GM21737 (cell line): ENCODE data around the gene GALNT18.

Experiments used
- ATAC-seq: cut with Tn5 transposase; IDR thresholded peaks from one replicate; pipeline ENCODE4 v1.9.1; 2021; ENCODE audit warnings: mild to moderate bottlenecking, moderate library complexity; ENCODE audit not compliant: unreplicated experiment

GALNT18 gene

GRCh38 chr11:11416502-11416901 lies 205.3 kb downstream of the GALNT18 start:
- no peak for ATAC-seq

- no peak for ATAC-seq
These were observed 205.9 kb downstream of the GALNT18 start for GRCh38 chr11:11415901-11416300.

- ATAC-seq = no peak
These were observed 206.8 kb downstream of the GALNT18 start for GRCh38 chr11:11414996-11415395.

DNA sequence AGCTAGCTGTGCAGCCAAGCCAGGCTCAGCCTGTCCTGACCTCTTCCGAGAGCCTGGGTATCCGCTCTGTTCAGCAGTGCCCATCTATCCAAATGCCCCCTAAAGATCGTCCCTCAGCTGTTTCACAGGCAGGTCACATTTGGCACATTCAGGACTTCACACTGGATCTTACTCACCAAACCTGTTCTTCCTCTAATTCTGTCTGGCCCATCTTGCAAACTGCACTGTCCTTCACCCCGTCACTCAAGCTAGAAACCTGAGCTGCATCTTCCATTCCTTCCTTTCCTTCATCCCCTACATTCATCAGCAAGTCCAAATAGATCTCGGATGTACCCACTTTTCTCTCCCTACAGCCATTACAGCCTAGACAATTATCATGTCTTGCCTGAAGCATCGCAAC lies 208.0 kb downstream of the GALNT18 start:
- no peak for ATAC-seq

DNA sequence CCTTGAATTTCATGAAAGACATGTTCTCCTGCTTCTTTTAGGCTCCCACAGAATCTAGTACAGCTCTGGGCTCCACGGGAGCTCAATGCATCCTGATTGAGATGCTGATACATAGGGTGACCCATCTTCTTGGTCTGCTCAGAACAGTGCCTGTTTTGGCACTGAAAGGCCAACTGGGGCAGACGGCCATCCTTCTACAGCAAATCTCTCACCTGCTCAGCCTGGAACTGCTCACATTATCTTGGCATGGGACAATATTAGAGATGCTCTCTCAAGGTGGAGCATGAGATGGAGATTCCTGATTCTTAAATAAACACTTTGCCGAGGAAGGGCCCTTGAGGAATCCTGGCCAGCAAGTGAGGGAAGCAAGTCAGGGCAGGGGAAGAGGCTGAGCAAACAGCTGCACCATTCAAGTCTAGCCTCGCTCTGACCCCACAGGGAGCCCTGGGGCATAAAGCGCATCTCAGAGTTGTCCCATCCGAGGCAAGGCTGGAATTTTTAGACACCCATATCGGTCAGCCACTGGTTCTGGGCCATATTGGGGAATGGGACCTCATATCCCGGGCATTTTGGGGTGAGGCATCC lies 210.3 kb downstream of the GALNT18 start:
- ATAC-seq = no peak

GRCh38 chr11:11409901-11410300 lies 211.9 kb downstream of the GALNT18 start:
- ATAC-seq = no peak

DNA sequence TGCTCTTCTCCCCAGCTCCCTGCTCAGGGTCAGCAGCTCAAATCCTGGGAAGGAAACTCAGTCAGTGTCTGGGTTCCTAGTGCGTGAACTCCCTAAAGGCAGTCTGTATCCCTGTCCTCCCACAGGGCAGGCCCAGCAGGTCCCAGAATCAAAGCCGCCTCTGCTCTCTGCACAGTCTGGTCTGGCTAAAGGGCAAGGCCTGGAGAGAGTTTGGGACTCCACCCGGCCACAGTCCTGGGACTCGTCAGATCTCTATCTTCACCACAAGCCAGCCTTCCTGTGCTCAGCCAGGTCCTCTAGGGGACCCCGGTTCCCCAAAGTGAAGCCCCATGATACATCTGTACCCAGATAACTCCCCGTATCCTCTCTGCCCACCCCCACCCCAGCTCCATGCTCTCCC lies 212.6 kb downstream of the GALNT18 start:
- no peak for ATAC-seq

DNA sequence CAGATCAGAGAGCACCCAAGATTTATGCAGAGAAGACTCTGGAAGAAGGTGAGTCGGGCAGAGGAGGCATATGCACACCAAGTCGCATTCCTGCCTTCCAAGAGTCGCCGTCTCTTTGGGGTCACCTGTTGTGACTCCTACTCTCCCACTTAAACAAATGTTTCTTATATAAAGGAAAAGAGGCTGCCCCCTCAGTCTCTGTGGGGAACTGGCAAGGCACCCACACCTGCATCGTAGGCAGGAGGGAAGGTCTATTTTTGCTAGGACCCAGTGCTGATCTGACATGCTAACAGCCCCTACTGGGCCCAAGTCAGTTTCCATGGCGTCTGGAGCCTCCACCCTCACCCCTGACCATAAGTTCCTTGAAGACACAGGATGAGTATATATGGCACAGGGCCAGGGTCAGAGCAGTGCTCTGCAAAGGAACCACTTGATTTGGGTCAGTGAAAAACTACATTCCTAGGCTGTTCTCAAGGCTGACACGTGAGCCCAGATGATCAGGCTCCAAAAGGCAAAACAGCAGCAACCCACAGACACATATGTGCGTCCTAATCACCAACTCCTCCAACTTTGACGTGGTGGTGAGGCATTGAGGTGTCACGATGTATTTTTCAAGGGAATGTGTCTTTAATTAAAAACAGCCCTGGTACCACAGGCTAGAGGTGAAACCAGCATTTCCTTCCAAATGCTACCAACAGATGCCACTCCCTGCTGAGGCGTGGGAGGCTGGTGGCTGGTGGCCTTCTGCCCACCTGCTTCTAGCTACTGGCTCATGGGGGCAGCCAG lies 213.2 kb downstream of the GALNT18 start:
- no peak for ATAC-seq

DNA sequence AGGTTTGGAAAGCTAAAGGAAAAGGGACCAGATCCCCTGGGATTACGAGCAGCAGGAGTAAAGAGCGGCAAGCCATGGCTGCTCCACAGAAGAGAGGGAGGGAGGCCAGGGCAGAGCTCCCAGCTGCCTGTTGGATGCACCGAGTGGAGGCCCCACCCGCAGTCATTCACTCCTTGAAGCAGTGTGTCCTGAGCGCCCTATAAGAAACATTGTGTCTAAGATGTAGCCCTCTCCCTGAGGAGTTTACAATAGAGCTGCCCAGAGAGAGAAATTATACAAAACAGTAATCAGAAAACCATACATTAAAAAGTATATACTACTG lies 214.1 kb downstream of the GALNT18 start:
- no peak for ATAC-seq

DNA sequence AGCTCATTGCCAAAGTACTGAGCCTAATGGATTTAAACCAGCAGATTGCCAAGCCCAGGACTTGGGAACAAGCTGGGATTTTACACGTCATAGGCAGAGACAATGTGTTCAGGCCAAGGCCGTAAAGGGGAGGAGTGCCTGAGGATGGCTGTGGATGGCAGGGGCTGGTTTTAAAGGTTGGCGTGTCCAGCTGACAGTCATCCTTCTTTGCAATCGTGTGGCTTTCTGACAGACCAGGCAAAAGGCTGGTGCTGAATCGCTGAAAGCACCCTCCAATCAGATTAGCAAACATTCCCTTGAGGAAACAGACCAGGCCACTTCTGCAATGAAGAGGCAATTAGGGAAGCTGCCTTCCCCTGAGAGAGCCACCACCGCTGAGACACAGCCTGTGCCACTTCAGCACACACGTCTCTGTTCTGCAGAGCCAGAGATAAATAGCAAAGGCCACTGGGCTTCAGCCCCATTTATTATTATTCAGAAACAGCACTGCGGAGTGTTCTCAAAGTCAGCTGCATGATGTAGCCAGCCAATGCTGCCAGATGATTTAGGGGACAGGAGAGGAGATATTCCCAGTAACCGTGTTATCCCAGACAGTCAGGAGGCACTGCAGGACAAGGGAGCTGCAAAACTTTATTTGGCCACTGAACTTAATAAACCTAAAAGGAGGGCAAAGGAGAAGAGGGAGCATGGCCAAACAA lies 214.6 kb downstream of the GALNT18 start:
- no peak for ATAC-seq

- no peak for ATAC-seq
These were observed 215.2 kb downstream of the GALNT18 start for GRCh38 chr11:11406652-11407051.

DNA sequence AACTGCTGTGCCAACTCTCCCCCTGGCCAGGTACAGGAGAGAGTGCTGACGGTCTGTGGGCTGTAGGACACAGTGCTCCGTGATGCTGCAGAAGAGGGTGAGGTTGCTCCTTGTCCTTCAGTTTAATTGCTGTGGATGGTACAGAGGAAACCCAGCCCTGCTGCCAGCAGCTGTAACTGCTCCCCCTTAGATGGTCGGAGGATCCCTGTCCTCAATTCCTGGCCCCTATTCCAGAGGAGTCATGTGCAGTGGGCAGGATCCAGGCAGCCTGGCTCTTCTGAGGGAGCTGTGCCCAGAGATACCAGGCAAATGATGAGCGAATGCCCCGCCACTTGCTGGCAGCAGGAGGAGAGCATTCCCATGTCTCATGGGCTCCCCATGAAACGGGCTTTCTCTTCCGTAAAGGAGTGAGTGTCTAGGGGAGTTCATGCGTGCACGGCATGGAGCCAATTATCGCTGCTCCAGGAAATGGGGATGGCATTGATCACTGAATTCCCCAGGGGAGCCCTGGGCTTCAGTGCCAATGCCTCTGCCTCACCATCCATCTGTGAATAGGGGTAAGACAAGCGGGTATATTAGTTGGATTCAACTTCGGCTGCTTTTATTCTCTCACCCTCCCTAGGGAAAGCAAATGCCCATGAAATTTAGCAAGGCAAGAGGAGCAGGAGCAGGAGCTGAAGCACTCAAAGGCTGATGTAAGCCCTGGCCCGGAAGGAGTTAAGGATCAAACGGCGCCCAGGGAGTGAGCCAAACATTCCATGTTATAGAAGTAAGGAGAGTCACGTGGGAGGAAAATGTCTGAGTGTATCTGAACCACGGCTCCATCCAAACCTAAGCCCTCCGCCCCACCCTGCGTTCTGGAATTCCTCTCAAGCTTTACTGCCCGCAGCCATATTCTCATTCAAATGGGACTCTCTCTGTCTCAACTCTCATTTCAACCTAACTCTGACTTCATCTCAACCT lies 217.8 kb downstream of the GALNT18 start:
- ATAC-seq = no peak

- ATAC-seq = no peak
These were observed 219.8 kb downstream of the GALNT18 start for GRCh38 chr11:11401960-11402535.

DNA sequence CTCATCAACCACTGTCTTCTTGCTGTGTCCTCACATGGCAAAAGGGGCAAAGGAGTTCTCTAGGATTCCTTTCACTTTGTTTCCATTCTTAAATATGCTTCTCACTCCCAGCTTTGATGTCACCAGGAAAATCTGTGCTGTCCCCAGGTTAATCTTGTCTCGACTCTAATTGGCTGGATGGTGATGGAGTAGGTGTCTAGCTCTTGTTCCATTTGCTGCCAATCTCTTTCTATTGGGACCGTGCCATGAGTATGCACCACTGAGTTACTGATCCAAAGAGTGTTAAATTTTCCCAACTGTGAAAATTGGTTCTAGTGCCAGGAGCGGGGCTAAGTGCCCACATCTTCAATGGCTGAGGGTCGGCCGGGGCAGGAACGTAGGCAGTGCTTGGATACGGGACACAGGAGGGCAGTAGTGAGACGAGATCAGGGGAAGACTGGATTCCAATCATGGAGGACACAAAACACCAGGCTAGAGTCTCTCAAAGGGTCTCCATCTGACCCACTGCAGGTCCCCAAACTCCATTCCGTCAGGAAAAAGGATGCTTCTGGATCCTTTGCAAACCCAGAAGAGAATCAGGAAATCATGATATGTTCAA lies 221.1 kb downstream of the GALNT18 start:
- ATAC-seq = no peak

DNA sequence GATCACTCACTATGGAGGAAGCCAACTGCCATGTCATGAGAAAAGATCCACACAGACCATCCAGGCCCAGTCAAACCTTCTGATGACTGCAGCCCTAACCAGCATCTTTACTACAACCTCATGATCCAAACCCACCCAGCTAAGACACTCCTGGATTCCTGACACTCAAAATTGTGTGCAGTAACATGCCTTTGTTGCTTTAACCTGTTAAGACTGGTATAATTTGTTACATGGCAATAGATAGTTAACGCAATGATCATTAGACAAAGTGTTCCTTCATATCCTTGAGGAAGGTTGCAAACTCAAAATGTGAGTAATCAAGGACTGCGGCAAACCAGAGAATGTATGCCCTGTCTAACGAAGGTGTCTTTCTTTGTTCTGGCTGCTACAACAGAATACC lies 221.7 kb downstream of the GALNT18 start:
- ATAC-seq = no peak

- no peak for ATAC-seq
These were observed 224.0 kb downstream of the GALNT18 start for GRCh38 chr11:11397781-11398180.

DNA sequence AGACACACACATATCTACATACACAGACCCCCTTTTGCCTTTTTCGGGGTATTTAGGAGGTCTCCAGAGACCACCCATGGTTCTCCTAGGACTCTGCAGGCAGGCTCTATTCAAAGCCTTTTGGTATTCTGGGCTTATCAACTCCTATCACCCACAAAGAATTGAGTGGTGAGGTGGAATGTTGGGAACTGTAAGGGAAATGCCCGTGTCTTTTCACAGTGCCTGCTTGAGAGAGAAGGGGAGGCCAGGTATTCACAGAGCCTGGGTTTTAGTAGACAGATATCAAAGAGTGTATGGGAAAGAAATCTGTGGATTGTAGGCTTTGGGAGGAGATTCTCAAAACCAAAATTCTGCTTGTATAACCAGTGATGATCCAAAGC lies 224.8 kb downstream of the GALNT18 start:
- no peak for ATAC-seq

DNA sequence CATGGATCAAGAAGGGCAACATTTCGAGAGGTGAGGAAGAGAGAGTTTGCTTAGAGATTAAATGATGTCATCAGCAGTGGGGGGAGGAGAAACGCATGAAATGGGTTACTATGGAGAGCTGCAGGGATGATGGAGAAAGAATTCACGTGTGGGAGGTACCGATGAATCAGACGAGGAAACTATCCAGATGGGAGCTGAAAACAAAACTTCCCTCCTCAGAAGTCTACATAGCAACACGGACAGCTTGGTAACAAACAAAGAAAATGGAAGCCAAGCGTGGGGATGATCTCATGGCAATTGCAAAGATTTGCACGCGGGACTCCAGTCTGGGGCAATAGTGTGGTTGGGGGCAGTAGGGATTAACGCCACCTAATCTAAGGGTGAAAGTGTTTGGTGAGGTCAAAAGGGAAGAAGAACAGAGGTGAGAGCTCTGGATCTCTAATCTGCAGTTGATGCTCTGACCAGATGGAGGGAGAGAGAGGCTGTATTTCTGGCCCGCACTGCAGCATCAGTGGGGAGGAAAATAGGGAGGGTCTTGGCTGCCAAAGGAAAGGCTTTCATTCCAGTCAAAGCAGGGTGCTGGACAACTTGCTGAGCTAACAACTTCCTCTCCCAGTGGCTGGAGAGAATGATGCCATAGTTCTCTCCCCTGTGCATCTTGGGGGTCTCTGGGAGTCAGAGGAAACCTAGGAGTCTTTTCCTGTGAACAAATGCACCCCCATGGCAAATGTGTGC lies 225.3 kb downstream of the GALNT18 start:
- ATAC-seq = no peak

DNA sequence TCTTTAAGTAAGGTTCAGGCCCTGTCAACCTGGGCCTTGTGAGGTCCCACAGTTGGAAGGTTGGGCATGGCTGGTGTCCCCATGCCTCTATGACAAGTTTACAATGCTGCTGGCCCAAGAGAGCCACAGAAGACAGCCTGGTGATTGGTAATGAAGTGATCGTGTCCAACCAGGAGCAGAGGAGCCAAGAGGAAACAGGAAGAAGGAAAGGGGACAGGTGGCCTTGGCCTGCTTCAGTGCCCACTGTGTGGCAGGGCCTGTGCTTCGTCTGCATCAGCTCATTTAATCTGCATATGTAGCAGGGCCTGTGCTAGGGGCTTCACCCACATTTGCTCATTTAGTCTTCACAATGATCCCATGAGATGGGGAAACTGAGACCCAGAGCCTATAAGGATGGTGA lies 226.7 kb downstream of the GALNT18 start:
- no peak for ATAC-seq

DNA sequence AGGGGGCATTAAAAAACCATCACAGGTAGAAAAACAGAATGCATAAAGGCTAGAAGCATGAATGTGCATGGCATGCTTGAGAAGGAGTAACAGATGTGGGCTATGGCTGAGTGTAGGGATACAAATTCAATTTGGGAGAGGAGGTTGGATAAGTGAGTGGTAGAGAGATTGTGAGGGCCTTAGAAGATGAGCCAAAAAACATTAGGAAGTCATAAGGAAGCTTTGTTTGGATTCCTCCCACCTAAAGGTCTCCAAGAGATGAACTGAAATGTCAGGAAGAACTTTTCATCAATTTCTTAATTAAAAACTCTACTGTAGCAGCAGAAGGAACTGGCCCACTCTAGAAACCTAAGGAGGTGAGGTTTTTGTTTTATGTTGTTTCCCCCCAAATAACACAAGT lies 227.6 kb downstream of the GALNT18 start:
- no peak for ATAC-seq
